Fibroblast of lung (primary cell): ENCODE measurements around the gene JUND.

Experiments
- CTCF ChIP-seq, 2 donors: IDR thresholded peaks in 1 of 2; conservative IDR thresholded peaks in 1 of 2; 1 replicate in 1 of 2; 2 replicates in 1 of 2; pipeline ENCODE4 v1.5.1; 2011 to 2012; ENCODE audit warnings: low read length in 2 of 2, control low read depth in 1 of 2, inconsistent platforms in 1 of 2, low read depth in 1 of 2, mild to moderate bottlenecking in 1 of 2
- EZH2 ChIP-seq: IDR thresholded peaks from 2 replicates; pipeline ENCODE4 v1.5.1; 2012; ENCODE audit warnings: low read length, control low read depth, mild to moderate bottlenecking; ENCODE audit errors: missing control alignments

GRCh38 chr19:18306888-18307260 lies 25.5 kb upstream of the JUND start:
- no peak for TF ChIP-seq CTCF (conservative IDR thresholded peaks at IDR 0.05 in 1 of 2, IDR thresholded peaks at IDR 0.05 in 1 of 2; ENCODE audit: low read depth in 1 of 2, low read length in 2 of 2)
- TF ChIP-seq EZH2 = no peak
